ENCODE measurements around the gene KIFC1. TPM values are rescaled to one million over a fixed set of nuclear protein-coding genes. Genes with fewer than 3 reads are reported as not detected.

Gene KIFC1
- total and polyA plus RNA-seq, 12 donors = 0.09 to 6.1 (median 0.35) TPM; not detected in 2

- intact Hi-C loops (cut with DNase I) = loop anchor here in 1 of 10 donors (10.0 kb wide), 1 partner anchor 264 kb away; no protein-coding TSS in a partner anchor
- peaks cover 0 to 15% (median 4%) of the 10 kb centered on the region in 9 donors for H3K36me3 ChIP-seq
- 12 to 14% methylated on average over 12 of the region's 12 CpGs for WGBS, 2 donors
- peak overlapping the region in 2 of 10 donors; percentile 3 to 33 for H3K4me3 ChIP-seq
- TF ChIP-seq CTCF (IDR thresholded peaks at IDR 0.05) = no peak
- no peak overlapping the region for H3K27ac ChIP-seq
- DNase-seq (peak; percentile 57 to 70), ATAC-seq (peak in 3 of 8 donors; percentile 25 to 36 (median 30))
- H3K4me1 ChIP-seq = peaks cover 13 to 74% (median 61%) of the 10 kb centered on the region in 9 donors
- H3K9me3 ChIP-seq = no peaks in the 10 kb centered on the region
- no peaks in the 10 kb centered on the region for H3K27me3 ChIP-seq
These were observed 39.6 kb downstream of the KIFC1 start for GRCh38 chr6:33430991-33431879.

- intact Hi-C loops (cut with DNase I) = loop anchor here in 1 of 10 donors (10.0 kb wide), 1 partner anchor 263 kb away; no protein-coding TSS in a partner anchor
- Histone ChIP-seq H3K4me3 (peak overlapping the region in 1 of 10 donors; percentile 5), H3K36me3 (peaks cover 0 to 23% (median 10%) of the 10 kb centered on the region in 9 donors), H3K27ac (peak overlapping the region in 2 of 10 donors; percentile 31 to 83), H3K27me3 (no peaks in the 10 kb centered on the region), H3K9me3 (no peaks in the 10 kb centered on the region), H3K4me1 (peaks cover 12 to 67% (median 53%) of the 10 kb centered on the region in 9 donors)
- DNase-seq = no peak
- no peak for TF ChIP-seq CTCF (IDR thresholded peaks at IDR 0.05)
- 63 to 64% methylated on average over 11 to 12 of the region's 12 CpGs for WGBS, 2 donors
- no peak for ATAC-seq
These were observed 40.4 kb downstream of the KIFC1 start for GRCh38 chr6:33431880-33432541.

- no peak for TF ChIP-seq CTCF (IDR thresholded peaks at IDR 0.05)
- peak overlapping the region in 4 of 10 donors; percentile 64 to 83 (median 70) for H3K27ac ChIP-seq
- peaks cover 0 to 28% (median 10%) of the 10 kb centered on the region in 9 donors for H3K36me3 ChIP-seq
- peaks cover 7 to 61% (median 49%) of the 10 kb centered on the region in 9 donors for H3K4me1 ChIP-seq
- no peak overlapping the region for H3K4me3 ChIP-seq
- 79 to 83% methylated on average over 10 of the region's 10 CpGs for WGBS, 2 donors
- no peak for ATAC-seq
- H3K27me3 ChIP-seq = no peaks in the 10 kb centered on the region
- intact Hi-C loops (cut with DNase I) = loop anchor here in 1 of 10 donors (10.0 kb wide), 1 partner anchor 262 kb away; no protein-coding TSS in a partner anchor
- H3K9me3 ChIP-seq = no peaks in the 10 kb centered on the region
- no peak for DNase-seq
These were observed 40.9 kb downstream of the KIFC1 start for GRCh38 chr6:33432546-33432945.

- 94 to 100% methylated on average over 1 of the region's 1 CpG for WGBS, 2 donors
- peaks cover 7 to 61% (median 49%) of the 10 kb centered on the region in 9 donors for H3K4me1 ChIP-seq
- ATAC-seq (peak in 3 of 8 donors; percentile 3 to 21 (median 11)), DNase-seq (no peak)
- H3K4me3 ChIP-seq = peak overlapping the region in 1 of 10 donors; percentile 18
- peaks cover 0 to 33% (median 10%) of the 10 kb centered on the region in 9 donors for H3K36me3 ChIP-seq
- no peaks in the 10 kb centered on the region for H3K9me3 ChIP-seq
- intact Hi-C loops (cut with DNase I) = loop anchor here in 1 of 10 donors (10.0 kb wide), 1 partner anchor 262 kb away; no protein-coding TSS in a partner anchor
- no peaks in the 10 kb centered on the region for H3K27me3 ChIP-seq
- TF ChIP-seq CTCF (IDR thresholded peaks at IDR 0.05) = no peak
- peak overlapping the region in 6 of 10 donors; percentile 14 to 83 (median 66) for H3K27ac ChIP-seq
These were observed 41.4 kb downstream of the KIFC1 start for GRCh38 chr6:33433001-33433543.
